Measurements from ENCODE around the gene ALDH9A1.

GRCh38 chr1:165632152-165632469, 66.3 kb downstream of the ALDH9A1 start:
- TF ChIP-seq EZH2 (IDR thresholded peaks at IDR 0.05; ENCODE audit: insufficient read depth, poor library complexity, severe bottlenecking), result no peak
- no peak for TF ChIP-seq EZH2phosphoT487 (IDR thresholded peaks at IDR 0.05; ENCODE audit: insufficient read depth, low read depth)
